Measurements from ENCODE around the gene FSD1. TPM values are rescaled to one million over a fixed set of nuclear protein-coding genes. Genes with fewer than 3 reads are reported as not detected.

Gene FSD1
- total RNA-seq, 1 donor from 2014 or later: 15.6 TPM

- Mint-ChIP-seq H3K27ac (ENCODE audit: unreplicated experiment) (no peak overlapping the region), H3K4me3 (ENCODE audit: unreplicated experiment) (no peak overlapping the region)
Measured at GRCh38 chr19:4319067-4319718, 14.8 kb downstream of the FSD1 start.

GRCh38 chr19:4320419-4320818 lies 16.0 kb downstream of the FSD1 start:
- TF ChIP-seq CTCF (IDR thresholded peaks at IDR 0.05): no peak
- H3K27me3 Mint-ChIP-seq (ENCODE audit: unreplicated experiment): no peaks in the 10 kb centered on the region
- no peak for DNase-seq (ENCODE audit: extremely low spot score, unreplicated experiment)
- H3K9me3 Mint-ChIP-seq (ENCODE audit: unreplicated experiment): peaks cover 10% of the 10 kb centered on the region
- peaks cover 5% of the 10 kb centered on the region for H3K36me3 Mint-ChIP-seq (ENCODE audit: unreplicated experiment)
- no peak overlapping the region for H3K27ac Mint-ChIP-seq (ENCODE audit: unreplicated experiment)
- no peaks in the 10 kb centered on the region for H3K4me1 Mint-ChIP-seq (ENCODE audit: unreplicated experiment)
- no peak overlapping the region for H3K4me3 Mint-ChIP-seq (ENCODE audit: unreplicated experiment)

More at GRCh38 chr19:4319067-4319718, 14.8 kb downstream of the FSD1 start:
- no peaks in the 10 kb centered on the region for H3K27me3 Mint-ChIP-seq (ENCODE audit: unreplicated experiment)
- no peak for TF ChIP-seq CTCF (IDR thresholded peaks at IDR 0.05)
- H3K4me1 Mint-ChIP-seq (ENCODE audit: unreplicated experiment): no peaks in the 10 kb centered on the region
- H3K9me3 Mint-ChIP-seq (ENCODE audit: unreplicated experiment): peaks cover 10% of the 10 kb centered on the region
- peaks cover 5% of the 10 kb centered on the region for H3K36me3 Mint-ChIP-seq (ENCODE audit: unreplicated experiment)
- DNase-seq (ENCODE audit: extremely low spot score, unreplicated experiment): no peak

- no peak overlapping the region for H3K27ac Mint-ChIP-seq (ENCODE audit: unreplicated experiment)
- peaks cover 8% of the 10 kb centered on the region for H3K27me3 Mint-ChIP-seq (ENCODE audit: unreplicated experiment)
- peaks cover 3% of the 10 kb centered on the region for H3K36me3 Mint-ChIP-seq (ENCODE audit: unreplicated experiment)
- H3K4me1 Mint-ChIP-seq (ENCODE audit: unreplicated experiment): peaks cover 15% of the 10 kb centered on the region
- no peak for TF ChIP-seq CTCF (IDR thresholded peaks at IDR 0.05)
- no peak for DNase-seq (ENCODE audit: extremely low spot score, unreplicated experiment)
- H3K9me3 Mint-ChIP-seq (ENCODE audit: unreplicated experiment): peaks cover 10% of the 10 kb centered on the region
- no peak overlapping the region for H3K4me3 Mint-ChIP-seq (ENCODE audit: unreplicated experiment)
Measured at GRCh38 chr19:4322942-4323665, 18.7 kb downstream of the FSD1 start.

- no peak for TF ChIP-seq CTCF (IDR thresholded peaks at IDR 0.05)
- Mint-ChIP-seq H3K27me3 (ENCODE audit: unreplicated experiment) (peaks cover 8% of the 10 kb centered on the region), H3K4me1 (ENCODE audit: unreplicated experiment) (peaks cover 18% of the 10 kb centered on the region), H3K27ac (ENCODE audit: unreplicated experiment) (no peak overlapping the region), H3K9me3 (ENCODE audit: unreplicated experiment) (peaks cover 10% of the 10 kb centered on the region), H3K4me3 (ENCODE audit: unreplicated experiment) (no peak overlapping the region), H3K36me3 (ENCODE audit: unreplicated experiment) (no peaks in the 10 kb centered on the region)
- DNase-seq (ENCODE audit: extremely low spot score, unreplicated experiment): no peak
Measured at GRCh38 chr19:4323692-4324091, 19.3 kb downstream of the FSD1 start.

GRCh38 chr19:4324228-4324627 lies 19.8 kb downstream of the FSD1 start:
- Mint-ChIP-seq H3K27ac (ENCODE audit: unreplicated experiment) (no peak overlapping the region), H3K4me3 (ENCODE audit: unreplicated experiment) (no peak overlapping the region), H3K36me3 (ENCODE audit: unreplicated experiment) (no peaks in the 10 kb centered on the region), H3K27me3 (ENCODE audit: unreplicated experiment) (peaks cover 8% of the 10 kb centered on the region), H3K9me3 (ENCODE audit: unreplicated experiment) (peaks cover 10% of the 10 kb centered on the region), H3K4me1 (ENCODE audit: unreplicated experiment) (peaks cover 20% of the 10 kb centered on the region)
- DNase-seq (ENCODE audit: extremely low spot score, unreplicated experiment): no peak
- no peak for TF ChIP-seq CTCF (IDR thresholded peaks at IDR 0.05)
